Body of pancreas (tissue), 4 donors: Measurements from ENCODE around the gene PHYKPL. TPM values are rescaled to one million over a fixed set of nuclear protein-coding genes. Genes with fewer than 3 reads are reported as not detected.

Experiments used
- ATAC-seq: fragments of 150-250 bp; one replicate; pipeline ENCODE4 v1.9.1; 2016
- DNase-seq, 4 donors: peaks; one replicate each; pipeline ENCODE4 v3.0.0-alpha.2; 2019
- H3K27ac ChIP-seq, 4 donors: fragments of 200-600 bp; sonication (generic); 1 replicate in 3 of 4; 2 replicates in 1 of 4; pipeline versions ENCODE4 v1.5.1 to v1.6.1; 2016 to 2019; ENCODE audit warnings: mild to moderate bottlenecking in 1 of 4, mixed read lengths in 1 of 4, moderate library complexity in 1 of 4
- H3K27me3 ChIP-seq, 2 donors: fragments of 200-600 bp; sonication (generic); one replicate each; pipeline ENCODE4 v1.6.0; 2016; ENCODE audit warnings: mild to moderate bottlenecking in 1 of 2
- H3K36me3 ChIP-seq, 2 donors: fragments of 200-600 bp; sonication (generic); replicated peaks in 1 of 2; 2 replicates each; pipeline ENCODE4 v1.5.1; 2016; ENCODE audit warnings: low read depth in 2 of 2; ENCODE audit not compliant: insufficient read depth in 1 of 2
- H3K4me1 ChIP-seq: fragments of 200-600 bp; sonication (generic); one replicate; pipeline ENCODE4 v1.6.0; 2016
- H3K4me3 ChIP-seq, 2 donors: fragments of 200-600 bp; sonication (generic); 1 replicate in 1 of 2; 2 replicates in 1 of 2; pipeline ENCODE4 v1.5.1; 2016 to 2019
- H3K9me3 ChIP-seq, 3 donors: fragments of 200-600 bp; sonication (generic); 1 replicate in 2 of 3; 2 replicates in 1 of 3; pipeline ENCODE4 v1.5.1; 2016
- POLR2A ChIP-seq, 3 donors: fragments of 450-650 bp; IDR thresholded peaks; one replicate each; pipeline ENCODE4 v1.6.1; 2016; ENCODE audit warnings: antibody characterized with exemption in 3 of 3, mild to moderate bottlenecking in 2 of 3
- WGBS, 2 donors: methylation state at CpG; one replicate each; pipeline ENCODE4 v1.1.5; 2017; 5-methylcytosine and 5-hydroxymethylcytosine counted together
- intact Hi-C: fragments of 100-400 bp; cut with DNase I; formaldehyde crosslinking; loops from one replicate; pipeline ENCODE4 v1.15.1; 2023
- total RNA-seq, 2 donors: library from RNA; depleted of rRNA; stranded (reverse); fragments of >200 nt; gene quantifications; one replicate each; pipeline ENCODE4 v1.1.0, GENCODE V29; 2016
- TF ChIP-seq, protein P1 (sequence below), 7 experiments: fragments of 450-650 bp in 4 of 7; fragments of 200-600 bp in 3 of 7; sonication (generic) in 3 of 7; IDR thresholded peaks; one replicate each; pipeline ENCODE4 v1.5.1; 2016 to 2019; ENCODE audit warnings: antibody characterized with exemption in 7 of 7

The PHYKPL gene
- total RNA-seq, 2 donors from 2014 or later: 47.0 to 76.5 TPM

DNA sequence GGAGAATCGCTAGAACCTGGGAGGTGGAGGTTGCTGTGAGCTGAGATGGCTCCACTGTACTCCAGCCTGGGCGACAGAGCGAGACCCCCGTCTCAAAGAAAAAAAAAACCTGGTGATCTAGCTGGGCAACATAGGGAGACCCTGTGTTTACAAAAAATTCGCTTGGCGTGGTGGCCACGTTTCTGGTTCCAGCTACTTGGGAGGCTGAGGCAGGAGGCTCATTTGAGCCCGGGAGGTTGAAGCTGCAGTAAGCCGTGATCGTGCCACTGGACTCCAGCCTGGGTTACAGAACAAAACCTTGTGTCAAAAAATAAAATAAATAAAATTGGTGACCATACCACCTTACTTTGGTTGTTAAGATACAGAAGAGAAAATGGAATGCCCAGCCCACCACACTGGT lies 30.1 kb downstream of the PHYKPL start:
- DNase-seq (no peak), ATAC-seq (no peak)
- Histone ChIP-seq H3K36me3 (no peaks in the 10 kb centered on the region), H3K4me1 (peaks cover 21% of the 10 kb centered on the region), H3K27me3 (no peaks in the 10 kb centered on the region), H3K27ac (no peak overlapping the region), H3K9me3 (no peaks in the 10 kb centered on the region), H3K4me3 (no peak overlapping the region)
- intact Hi-C loops: loop anchor here (10.0 kb wide), 1 partner anchor 78 kb away; no protein-coding TSS in a partner anchor
- WGBS, 2 donors: 81 to 89% methylated on average over 10 of the region's 10 CpGs
- TF ChIP-seq POLR2A (IDR thresholded peaks at IDR 0.05): no peak
- TF ChIP-seq, protein P1, sequence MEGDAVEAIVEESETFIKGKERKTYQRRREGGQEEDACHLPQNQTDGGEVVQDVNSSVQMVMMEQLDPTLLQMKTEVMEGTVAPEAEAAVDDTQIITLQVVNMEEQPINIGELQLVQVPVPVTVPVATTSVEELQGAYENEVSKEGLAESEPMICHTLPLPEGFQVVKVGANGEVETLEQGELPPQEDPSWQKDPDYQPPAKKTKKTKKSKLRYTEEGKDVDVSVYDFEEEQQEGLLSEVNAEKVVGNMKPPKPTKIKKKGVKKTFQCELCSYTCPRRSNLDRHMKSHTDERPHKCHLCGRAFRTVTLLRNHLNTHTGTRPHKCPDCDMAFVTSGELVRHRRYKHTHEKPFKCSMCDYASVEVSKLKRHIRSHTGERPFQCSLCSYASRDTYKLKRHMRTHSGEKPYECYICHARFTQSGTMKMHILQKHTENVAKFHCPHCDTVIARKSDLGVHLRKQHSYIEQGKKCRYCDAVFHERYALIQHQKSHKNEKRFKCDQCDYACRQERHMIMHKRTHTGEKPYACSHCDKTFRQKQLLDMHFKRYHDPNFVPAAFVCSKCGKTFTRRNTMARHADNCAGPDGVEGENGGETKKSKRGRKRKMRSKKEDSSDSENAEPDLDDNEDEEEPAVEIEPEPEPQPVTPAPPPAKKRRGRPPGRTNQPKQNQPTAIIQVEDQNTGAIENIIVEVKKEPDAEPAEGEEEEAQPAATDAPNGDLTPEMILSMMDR (IDR thresholded peaks at IDR 0.05): no peak

DNA sequence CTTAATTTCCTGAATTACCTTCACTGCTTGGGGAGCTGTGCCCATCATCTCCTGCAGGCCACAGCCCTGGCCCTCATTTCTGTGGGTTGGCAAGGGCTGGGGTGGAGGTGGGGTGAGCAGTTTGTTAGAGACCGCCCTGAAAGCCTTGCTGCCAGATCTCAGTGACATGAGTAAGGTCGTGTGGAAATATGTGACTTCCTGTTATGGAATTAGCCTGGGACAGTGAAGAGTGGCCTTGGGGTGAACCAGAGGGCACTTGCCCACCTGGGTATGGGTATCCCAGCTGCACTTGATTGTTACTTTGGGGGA lies 30.7 kb downstream of the PHYKPL start:
- no peaks in the 10 kb centered on the region for H3K36me3 ChIP-seq
- TF ChIP-seq, protein P1 (IDR thresholded peaks at IDR 0.05): no peak
- no peak for TF ChIP-seq POLR2A (IDR thresholded peaks at IDR 0.05)
- H3K27me3 ChIP-seq: no peaks in the 10 kb centered on the region
- WGBS, 2 donors: 22 to 46% methylated on average over 2 of the region's 2 CpGs
- H3K4me1 ChIP-seq: peaks cover 15% of the 10 kb centered on the region
- H3K9me3 ChIP-seq: no peaks in the 10 kb centered on the region
- intact Hi-C loops: loop anchor here (10.0 kb wide), 1 partner anchor 77 kb away; no protein-coding TSS in a partner anchor
- DNase-seq: no peak
- H3K4me3 ChIP-seq: no peak overlapping the region
- ATAC-seq: no peak
- no peak overlapping the region for H3K27ac ChIP-seq

DNA sequence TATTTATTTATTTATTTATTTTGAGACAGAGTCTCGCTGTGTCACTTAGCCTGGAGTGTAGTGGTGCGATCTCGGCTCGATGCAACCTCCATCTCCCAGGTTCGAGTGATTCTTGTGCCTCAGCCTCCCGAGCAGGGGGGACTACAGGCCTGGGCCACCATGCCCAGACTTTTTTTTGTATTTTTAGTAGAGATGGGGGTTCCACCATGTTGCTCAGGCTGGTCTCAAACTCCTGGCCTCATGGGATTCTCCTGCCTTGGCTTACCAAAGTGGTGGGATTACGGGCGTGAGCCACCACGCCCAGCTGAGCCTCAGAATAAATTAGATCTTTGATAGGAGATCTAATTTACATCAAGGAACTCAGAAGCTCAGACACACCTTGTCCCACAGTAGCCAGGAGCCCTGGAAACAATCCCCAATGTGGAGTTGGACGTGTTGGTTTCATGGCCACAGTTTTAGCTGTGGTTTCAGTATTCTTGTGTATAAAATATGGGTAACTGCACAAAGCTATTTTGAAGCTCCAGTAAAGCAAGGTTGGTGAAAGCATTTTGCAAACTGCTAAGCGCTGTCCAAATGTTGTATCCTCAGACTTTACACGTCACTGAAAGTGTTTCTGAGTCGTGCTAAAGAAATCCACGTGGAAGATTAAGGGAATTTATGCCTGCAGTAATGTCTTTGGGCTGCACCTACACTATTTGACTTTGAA lies 31.2 kb downstream of the PHYKPL start:
- H3K4me3 ChIP-seq: no peak overlapping the region
- WGBS, 2 donors: 83 to 85% methylated on average over 11 to 14 of the region's 14 CpGs
- H3K36me3 ChIP-seq: no peaks in the 10 kb centered on the region
- ATAC-seq (no peak), DNase-seq (no peak)
- no peak for TF ChIP-seq POLR2A (IDR thresholded peaks at IDR 0.05)
- TF ChIP-seq, protein P1 (IDR thresholded peaks at IDR 0.05): no peak
- H3K9me3 ChIP-seq: no peaks in the 10 kb centered on the region
- H3K27me3 ChIP-seq: no peaks in the 10 kb centered on the region
- H3K4me1 ChIP-seq: peaks cover 10% of the 10 kb centered on the region
- no peak overlapping the region for H3K27ac ChIP-seq
- intact Hi-C loops: loop anchor here (10.0 kb wide), 1 partner anchor 77 kb away; no protein-coding TSS in a partner anchor

DNA sequence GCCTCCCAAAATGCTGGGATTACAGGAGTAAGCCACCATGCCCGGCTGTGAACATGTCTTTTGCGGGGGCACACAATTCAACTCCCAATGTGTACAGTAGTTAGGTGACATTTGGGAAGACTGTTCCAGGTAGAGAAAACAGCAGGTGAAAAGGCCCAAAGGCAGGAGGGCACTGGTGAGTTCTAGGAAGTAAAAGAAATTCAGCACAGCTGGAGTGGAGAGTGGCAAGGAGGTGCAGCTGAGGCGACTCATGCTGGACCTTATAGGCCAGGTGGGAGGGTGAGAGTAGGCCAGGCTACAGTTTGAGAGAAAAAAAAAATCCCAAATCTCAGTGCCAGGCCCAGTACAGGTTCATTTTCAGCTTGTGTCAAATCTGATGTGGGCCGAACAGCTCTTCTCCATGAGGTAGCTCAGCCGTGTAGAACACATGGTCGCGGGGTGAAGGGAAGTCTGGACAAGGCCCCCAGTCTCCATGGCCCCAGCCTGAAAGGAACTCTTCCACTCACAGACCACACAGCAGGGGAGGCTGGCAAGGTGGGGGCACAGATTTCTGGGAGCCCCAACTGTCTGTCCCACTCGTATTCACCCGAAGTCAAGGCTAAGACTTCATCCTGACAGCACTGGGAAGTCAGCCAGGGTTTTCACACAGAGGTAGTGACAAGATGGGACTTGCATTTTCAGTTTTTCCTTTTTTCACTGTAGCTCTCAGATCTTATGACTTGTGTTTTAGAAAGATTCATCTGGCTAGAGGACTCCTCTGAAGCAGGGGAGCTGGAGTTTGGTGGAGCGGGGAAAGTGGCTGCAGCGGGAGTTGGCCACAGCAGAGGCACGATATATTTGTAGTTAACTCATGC lies 32.8 kb downstream of the PHYKPL start:
- no peaks in the 10 kb centered on the region for H3K36me3 ChIP-seq
- no peak for DNase-seq
- TF ChIP-seq, protein P1 (IDR thresholded peaks at IDR 0.05): no peak
- no peak for TF ChIP-seq POLR2A (IDR thresholded peaks at IDR 0.05)
- WGBS, 2 donors: 77 to 78% methylated on average over 12 of the region's 12 CpGs
- no peak overlapping the region for H3K4me3 ChIP-seq
- H3K4me1 ChIP-seq: no peaks in the 10 kb centered on the region
- no peak overlapping the region for H3K27ac ChIP-seq
- intact Hi-C loops: loop anchor here (10.0 kb wide), 1 partner anchor 75 kb away; no protein-coding TSS in a partner anchor
- H3K27me3 ChIP-seq: no peaks in the 10 kb centered on the region
- H3K9me3 ChIP-seq: no peaks in the 10 kb centered on the region
- ATAC-seq: no peak
